ENCODE data around the gene ORM2. TPM values are rescaled to one million over a fixed set of nuclear protein-coding genes. Genes with fewer than 3 reads are reported as not detected.
"Not testable (repeated sequence)": the region's sequence is repeated elsewhere in the genome, so short reads cannot be mapped to it uniquely, and the experiment has no call there.

Gene ORM2
- polyA plus RNA-seq (ENCODE audit: insufficient read depth in 1 of 5, insufficient read length in 5 of 5, low replicate concordance in 1 of 5) = 1 to 10 TPM; 1.0 to 1.4 (median 1.3) TPM
- long read RNA-seq, donor 1, partial matches to known transcripts = 0 of 1 reads
- long read RNA-seq, donor 1, other reads (novel, unspliced or antisense) = 0 of 1 reads
- long read RNA-seq, donor 2, partial matches to known transcripts = 5 of 6 reads
- long read RNA-seq, donor 2, other reads (novel, unspliced or antisense) = 0 of 6 reads
- long read RNA-seq, donor 3 = 0 reads
- long read RNA-seq, donor 4 = 0 reads
- long read RNA-seq, donor 5, partial matches to known transcripts = 11 of 17 reads
- long read RNA-seq, donor 5, other reads (novel, unspliced or antisense) = 5 of 17 reads
- long read RNA-seq, donor 6 = 0 reads
- long read RNA-seq, donor 7, partial matches to known transcripts = 0 of 1 reads
- long read RNA-seq, donor 7, other reads (novel, unspliced or antisense) = 0 of 1 reads
- long read RNA-seq, donor 8 = 0 reads

DNA sequence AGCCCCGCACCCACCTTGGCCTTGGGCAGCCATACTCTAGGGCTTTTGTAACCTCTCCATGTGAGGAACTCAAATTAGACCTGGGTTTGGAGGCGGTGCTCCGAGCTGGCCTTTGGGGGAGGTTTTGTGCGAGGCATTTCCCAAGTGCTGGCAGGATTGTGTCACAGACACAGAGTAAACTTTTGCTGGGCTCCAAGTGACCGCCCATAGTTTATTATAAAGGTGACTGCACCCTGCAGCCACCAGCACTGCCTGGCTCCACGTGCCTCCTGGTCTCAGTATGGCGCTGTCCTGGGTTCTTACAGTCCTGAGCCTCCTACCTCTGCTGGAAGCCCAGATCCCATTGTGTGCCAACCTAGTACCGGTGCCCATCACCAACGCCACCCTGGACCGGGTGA, at the start of gene ORM2:
ORM2 (plus strand) TSS at position 245 of the 398 bp plus-strand sequence; CDS start at position 281, 36 bp downstream.
- DNase-seq = not testable (repeated sequence)

DNA sequence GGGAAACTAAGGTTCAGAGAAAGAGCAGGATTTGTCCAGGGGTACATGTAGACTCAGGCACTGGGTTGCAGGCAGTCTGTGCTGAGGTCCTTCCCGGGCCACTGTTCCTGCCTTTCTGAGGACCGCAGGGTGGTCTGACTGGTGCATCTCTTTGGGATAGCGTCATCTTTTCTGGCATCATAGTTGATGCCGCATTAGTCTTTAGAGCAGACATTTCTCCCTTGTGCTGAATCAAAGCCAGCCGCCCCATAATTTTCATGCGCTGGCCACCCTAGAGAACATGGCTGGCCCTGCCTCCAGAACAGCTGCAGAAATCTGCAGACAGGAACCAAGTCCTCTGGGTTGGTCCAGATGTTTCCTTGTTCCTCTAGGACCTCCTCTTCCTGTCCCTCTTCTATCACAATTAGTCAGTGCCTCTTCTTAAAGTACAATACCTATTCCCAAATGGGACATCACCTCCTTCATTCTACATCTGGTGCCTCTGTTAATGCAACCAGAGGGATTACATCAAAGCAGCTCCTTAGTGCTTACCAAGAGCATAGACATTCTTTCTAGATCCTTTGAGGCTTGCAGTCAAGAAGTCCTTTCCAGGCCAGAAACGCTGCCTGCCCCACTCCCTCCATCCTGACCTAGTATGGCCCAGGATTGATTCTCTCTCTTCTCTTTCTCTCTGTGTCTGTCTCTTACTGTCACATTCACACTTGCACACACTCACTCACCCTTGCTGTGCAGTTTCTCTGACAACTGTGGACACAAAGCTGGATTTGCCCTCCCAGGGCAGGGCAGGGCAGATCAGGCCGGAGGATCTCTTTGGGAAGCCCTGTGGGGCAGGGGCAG, 48.8 kb upstream of the ORM2 start:
- no peak for DNase-seq

DNA sequence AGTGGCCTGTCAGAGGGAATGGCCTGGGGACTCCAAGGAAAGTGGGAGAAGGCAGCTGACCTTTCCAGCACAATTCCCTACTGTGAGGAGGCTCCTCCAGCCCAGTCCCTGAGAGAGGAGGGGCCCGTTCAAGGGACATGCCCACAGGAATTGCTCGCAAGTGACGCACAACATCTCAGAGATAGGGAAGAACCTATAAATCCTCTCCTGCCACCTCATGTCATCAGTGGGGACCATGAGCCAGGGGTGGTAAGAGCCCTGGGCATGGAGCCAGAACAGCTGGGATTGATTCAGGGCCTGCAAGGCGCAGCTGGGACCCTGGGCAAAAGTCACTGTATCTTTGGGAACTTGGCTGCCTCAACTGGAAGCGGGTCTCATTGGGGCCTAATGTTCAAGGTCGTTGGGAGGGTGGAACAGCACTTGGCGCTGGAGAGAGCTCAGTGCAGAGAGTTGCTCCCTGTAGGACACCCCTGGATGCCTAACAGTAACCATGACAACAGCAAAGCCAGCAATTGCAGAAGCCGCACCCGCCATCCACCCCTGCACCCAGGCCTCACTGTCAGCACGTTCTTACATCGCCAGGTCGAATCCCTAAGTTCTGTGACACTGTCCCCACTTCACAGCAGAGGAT, 48.1 kb upstream of the ORM2 start:
- peak; percentile 53 to 60 for DNase-seq

DNA sequence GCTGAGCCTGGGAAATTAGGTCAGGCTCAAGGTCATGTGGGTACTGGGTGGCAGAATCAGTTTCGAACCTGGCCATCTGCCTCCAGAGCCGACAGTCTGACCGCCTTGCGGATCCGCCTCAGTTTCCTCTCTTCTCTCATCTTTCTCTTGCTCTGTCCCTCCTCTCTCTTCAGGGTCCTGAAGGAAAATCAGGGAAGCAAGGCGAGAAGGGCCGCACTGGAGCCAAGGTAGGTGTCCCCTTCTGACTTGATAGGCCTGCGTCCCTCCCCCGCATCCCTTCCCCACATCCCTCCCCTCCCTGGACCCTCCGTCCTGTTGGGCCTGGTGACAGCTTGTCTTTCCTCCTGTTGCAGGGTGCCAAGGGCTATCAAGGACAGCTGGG, 47.6 kb upstream of the ORM2 start:
- no peak for DNase-seq

DNA sequence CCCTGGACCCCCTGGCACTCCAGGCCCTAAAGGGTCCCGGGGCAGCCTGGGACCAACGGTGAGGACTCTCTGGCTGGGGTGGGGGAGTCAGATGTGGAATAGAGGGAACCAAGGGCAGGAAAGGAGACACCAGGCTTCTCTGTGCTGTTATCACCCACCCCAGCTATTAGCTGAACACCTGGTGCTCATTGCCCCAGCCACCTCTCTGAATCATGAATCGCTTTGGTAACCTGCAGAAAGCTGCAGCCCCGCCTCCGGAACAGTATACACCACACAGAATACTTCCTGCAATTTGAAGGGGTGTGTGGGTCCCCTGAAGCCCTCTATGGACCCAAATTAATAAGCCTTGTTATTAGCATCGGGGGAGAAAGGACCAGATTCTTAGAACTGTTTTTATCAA, 47.2 kb upstream of the ORM2 start:
- no peak for DNase-seq

DNA sequence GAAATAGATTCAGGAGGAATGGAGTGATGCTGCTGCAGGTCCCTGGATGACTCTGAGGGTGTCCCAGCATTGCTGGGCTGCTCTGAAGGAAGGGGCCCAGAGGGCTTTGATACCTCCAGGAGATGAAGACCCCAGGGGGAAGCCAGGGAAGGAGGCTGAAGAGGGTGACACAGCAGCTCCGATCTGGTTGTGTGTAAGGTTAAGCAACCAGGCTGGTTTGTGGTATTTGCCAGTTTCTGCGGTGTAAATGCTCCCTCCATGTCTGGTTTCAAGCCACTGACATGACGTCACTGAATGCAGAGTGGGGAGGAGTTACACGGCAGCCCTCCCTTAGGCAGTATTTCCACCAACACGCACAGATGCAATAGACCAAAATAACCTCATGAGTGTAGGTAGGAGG, 46.7 kb upstream of the ORM2 start:
- no peak for DNase-seq

DNA sequence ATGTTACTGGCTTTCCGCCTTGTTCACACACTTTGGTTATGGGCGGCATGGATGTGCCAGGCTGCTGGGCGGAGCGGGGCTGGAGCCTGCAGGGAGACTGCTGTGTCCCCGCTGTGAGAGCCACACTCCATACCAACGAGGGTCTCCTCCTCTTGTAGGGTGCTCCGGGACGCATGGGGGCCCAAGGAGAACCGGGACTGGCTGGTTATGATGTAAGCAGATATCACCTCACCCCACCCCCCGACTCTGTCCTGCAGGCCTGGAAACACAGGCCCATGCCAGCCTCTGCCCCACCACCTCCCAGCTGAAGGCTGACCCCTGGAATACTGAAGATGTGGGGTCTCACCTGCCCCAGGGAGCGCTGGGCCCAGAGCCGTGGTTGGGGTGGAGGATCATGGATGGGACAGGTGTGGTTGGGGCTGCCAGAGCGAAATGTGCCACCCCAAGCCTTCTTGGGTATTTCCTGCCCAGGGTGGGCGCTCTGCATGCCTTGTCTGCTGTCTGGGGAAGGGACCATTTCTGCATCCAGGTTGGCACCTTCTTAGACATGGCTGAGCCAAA, 46.0 kb upstream of the ORM2 start:
- DNase-seq = no peak

DNA sequence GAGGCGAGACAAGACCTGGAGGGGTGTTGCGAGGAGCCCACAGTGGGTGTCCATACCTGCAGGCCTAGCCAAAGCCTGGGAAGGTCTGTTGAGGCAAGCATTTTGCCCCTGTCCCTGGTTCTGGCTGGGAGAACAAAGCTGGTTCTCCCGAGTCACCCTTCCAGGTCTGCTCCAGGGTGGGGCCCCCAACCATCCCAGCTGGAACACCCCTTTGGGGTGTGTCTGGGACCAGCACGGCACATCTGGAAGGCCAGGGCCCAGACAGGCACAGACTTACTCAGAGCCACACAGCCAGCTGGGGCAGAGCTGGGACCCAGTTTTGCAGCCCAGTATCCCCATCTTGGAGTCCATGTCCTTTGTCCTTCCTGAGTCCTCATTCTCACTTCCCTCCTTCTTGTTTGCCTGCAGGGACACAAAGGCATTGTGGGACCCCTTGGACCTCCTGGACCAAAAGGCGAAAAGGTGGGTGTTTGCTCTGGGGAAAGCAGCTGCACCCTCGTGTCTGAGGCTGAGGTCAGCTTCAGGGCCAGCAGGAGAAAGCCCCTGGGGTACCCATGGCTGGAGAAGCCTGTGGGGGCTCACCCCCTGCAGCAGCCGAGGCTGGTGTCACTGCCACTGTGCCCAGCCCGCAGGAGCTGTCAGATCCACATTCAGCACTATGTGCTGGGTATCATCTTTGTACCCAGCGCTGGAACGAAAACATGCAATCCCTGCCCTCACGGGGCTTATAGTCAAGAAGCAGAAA, 45.2 kb upstream of the ORM2 start:
- no peak for DNase-seq

DNA sequence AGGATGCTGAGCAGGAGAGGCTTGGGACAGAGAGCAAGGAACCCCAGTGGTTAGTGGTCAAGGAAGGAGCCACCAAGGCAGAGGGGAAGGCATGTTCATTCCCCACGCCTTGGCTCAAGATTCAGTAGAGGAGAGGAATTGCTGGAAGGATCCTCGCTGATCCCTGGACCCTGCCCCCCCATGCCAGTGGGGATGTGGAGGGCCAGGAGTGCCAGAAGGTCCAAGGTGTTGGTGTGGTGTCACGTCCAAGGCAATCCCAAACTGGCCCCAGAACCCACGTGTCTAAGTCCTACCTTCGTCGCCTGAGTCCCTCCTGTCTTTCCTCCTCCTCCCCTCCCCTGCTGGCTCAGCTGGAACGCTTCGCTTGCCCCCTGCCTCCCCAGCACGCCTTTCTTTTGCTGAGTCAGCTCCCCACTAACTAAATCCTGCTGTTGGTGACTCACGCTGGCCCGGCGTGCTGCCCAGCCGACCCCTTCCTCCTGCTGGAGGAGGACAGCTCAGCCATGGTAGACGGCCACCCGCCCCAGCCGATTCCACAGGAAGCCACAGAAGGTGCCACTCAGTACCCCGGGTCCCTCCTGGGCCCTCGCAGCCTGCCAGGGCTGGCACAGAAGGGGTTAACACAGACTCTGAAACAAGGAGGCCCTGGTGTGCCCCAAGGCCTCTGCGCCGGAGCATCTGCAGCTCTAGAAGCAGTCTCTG, 44.4 kb upstream of the ORM2 start:
- peak; percentile 73 to 76 for DNase-seq

DNA sequence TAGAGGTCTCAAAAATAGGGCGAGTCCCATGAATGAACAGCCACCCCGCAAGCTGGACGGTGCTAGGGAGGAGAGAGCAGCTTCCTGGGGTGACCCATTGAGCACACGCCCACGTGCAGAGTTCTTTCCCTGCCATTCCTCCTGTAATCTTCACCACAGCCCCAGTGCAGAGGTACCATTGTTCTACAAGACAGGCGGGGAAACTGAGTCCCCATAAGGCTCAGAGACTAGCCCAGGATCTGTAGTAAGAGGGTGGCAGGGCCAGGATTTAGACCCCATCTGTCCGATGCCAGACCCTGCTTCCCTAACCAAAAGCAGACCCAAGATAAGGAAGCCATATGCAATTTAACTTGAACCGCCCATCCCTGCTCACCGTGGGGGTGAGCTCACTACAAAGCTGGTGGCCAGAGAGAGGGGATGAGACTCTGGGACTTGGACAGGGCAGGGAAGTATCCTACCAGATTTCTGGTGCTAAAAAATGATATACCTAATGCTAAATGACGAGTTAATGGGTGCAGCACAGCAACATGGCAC, 43.5 kb upstream of the ORM2 start:
- no peak for DNase-seq

DNA sequence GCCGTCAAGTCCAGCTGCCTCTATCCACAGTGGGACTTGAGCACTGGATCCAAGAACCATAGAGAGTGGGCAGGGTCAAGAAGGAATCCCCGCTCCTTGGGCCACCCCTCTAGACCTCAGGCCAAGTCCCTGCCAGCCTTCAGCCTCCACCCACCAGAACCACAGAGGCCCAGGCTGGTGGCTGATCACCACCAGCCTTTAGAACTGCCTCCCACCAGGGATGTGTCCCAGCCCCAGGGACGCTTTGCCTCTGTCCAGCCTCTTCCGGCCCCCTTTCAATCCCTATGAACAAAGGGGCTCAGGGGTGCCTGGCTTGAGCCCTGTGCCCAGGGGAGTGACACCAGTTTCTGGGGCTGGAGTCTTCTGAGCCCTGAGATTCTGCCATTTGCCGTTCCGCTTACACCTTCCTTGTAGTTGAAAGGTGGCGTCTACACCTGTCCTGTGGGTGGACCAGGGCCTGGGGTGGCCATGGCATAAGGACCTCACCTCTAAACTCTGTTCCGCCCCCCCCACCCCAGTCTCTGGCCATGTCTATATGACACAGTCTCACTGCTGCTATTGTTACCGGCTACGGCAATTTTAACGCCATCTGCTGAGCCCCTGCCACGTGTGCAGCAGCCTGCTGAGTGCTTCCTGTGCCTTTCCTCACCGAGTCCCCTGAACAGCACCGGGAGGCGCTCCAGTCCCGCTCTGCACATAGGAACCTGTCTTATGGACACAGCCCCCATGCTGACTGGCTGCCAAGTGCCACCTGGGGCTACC, 42.5 kb upstream of the ORM2 start:
- DNase-seq = no peak

DNA sequence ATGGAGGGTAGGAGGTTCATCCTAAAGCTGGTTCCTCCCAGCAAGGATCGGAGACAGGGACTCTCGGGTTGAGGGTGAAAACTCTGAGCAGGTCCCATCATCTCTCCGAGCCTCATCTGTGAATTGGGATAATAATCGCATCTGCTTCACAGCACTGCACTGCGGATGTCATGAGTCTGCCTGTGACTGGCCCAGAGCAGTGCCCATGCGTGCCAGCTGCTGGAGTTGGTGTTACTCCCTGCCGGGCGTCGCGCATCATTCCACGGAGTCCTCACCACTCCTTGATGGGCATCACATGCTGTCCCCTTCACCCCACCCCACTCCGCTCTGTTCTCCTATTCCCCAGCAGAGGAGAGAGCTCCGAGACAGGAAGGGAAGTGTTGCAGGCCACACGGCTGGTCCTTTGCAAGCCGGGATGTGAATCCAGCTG, 41.9 kb upstream of the ORM2 start:
- no peak for DNase-seq

DNA sequence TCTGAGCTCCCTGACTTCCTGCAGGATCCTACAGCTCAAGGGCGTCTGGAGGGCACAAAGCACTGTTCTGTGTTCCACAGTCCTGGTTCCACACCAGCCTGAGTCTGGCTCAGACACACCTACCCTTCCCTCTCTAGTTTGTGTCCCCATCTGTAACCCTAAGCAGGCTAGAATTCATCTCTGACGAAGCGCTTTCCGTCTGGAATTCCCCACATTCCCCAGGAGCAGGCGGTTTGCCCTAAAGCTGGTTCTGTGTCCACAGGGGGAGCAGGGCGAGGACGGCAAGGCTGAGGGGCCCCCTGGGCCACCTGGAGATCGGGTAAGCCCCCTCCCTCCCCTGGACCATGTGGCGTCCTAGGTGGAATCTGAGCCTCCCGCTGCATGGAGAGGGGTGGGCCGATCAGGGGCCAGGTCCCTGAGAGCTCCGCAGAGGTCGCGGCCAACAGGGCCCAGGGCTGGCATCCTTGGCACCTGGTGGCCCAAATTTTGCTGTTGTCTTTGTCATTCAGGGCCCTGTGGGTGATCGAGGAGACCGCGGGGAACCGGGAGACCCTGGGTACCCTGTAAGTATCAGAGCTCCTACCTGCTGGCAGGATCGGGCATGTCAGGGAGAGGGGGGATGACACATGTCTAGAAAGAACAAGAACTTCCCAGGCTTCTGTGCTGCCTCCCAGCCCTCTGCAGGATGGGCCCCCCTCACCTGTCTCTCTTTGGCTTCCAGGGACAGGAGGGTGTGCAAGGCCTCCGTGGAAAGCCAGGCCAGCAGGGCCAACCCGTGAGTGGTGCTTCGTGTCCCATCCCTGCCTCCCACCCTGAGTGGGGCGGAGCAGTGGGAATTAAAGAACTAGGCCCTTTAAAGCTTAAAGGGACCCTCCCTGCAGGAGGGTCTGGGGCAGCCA, 41.2 kb upstream of the ORM2 start:
- no peak for DNase-seq

DNA sequence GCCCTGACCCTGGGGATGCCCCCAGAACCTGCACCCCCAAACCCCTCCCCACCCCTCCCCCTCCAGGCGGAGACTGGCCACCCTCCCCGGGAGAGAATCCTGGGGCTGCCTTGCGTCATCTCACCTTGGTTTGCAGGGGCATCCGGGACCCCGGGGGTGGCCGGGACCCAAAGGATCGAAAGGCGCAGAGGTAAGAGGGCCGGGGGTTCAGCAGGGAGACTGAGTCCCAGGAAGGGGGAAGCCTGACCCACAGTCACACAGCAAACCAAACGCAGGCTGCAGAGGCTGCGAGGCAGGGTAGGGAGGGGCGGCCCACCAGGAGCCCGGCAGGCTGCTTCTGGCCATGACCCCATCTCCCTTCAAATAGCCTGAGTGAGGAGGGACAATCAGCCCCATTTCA, 40.6 kb upstream of the ORM2 start:
- no peak for DNase-seq

DNA sequence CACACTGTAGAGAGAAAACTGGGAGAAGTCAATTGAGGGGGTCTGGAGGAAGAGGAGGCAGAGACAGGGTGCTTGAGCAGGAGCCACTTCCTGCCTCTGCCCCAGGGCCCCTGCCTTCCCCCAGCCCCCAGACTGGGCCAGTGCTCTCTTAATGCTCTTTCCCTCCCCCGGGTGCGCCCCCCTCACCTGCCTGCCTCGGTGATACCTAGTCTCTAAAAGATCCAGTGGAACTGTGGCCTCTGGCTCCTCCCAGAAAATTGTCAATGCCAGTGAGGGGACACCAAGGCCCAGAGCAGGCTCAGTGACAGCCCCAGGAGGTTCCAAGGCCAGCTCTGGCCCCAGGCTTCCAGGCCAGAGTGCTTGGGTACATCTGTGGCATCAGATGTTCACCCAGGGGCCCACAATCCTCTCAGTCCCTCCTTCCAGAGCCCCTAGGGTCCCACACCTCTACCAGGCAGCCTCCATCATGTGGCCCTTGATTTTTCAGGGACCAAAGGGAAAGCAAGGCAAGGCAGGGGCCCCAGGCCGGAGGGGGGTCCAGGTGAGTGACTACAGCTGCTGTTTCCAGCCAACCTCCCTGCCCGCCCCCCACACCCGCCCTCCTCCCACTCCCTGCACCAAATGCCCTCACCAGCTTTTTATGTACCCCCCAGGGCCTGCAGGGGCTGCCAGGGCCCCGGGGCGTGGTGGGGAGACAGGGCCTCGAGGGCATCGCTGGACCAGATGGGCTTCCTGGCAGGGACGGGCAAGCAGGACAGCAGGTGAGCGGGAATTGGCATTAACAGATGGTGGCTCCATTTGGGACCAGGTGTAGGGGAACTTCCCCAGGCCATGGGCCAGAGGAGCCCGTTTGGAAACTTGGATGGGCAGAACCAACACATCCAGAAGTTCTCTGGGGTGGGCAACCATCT, 39.8 kb upstream of the ORM2 start:
- DNase-seq = no peak

DNA sequence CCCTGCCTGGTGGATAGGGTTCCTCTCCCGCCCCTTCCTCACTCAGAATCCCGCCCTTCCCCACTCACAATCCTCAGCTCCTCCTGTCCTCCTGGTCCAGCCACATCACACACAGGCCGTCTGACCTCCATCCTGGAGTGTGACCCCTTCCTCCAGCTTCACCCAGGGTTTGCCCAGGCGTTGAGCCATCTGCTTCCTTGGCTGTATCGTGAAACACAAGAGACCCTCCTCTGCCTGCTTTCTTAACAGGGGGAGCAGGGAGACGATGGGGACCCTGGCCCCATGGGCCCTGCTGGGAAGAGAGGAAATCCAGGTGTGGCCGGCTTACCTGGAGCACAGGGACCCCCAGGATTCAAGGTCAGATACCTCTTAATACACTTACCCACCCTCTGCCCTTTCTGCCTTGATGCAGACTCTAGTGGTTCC, 39.1 kb upstream of the ORM2 start:
- DNase-seq = no peak

DNA sequence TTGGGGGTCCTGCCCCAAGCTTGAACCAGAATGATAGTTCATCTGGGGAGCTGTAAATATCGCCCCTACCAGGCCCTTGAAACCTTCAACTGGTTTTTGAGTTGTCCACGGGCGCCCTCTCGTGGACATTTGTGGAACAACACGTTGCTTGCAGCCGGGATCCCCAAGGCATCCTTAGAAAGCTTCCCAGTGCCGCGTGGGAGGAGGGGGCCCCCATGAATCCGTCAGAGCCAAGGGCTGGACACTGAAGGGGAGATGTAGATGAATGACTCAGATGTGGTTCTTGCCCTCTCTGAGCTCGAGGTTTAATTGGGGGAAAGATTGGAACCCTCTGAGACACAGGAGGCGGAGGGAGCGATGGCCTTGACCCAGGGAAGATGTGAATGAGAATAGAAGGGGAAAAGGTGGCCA, 38.6 kb upstream of the ORM2 start:
- DNase-seq = peak; percentile 52 to 69
